Stimulated activated CD4-positive, alpha-beta T cell treated with anti-CD3 and anti-CD28 coated beads, Interleukin-2, amount 100 ng/mL, for 4 hours (primary cell): ENCODE measurements around the gene FBXL7.
"Not testable (repeated sequence)": the region's sequence is repeated elsewhere in the genome, so short reads cannot be mapped to it uniquely, and the experiment has no call there.

Experiments used
- DNase-seq: peaks from one replicate; pipeline ENCODE4 v3.0.0-alpha.2; 2020; ENCODE audit warnings: low read depth

Gene FBXL7

DNA sequence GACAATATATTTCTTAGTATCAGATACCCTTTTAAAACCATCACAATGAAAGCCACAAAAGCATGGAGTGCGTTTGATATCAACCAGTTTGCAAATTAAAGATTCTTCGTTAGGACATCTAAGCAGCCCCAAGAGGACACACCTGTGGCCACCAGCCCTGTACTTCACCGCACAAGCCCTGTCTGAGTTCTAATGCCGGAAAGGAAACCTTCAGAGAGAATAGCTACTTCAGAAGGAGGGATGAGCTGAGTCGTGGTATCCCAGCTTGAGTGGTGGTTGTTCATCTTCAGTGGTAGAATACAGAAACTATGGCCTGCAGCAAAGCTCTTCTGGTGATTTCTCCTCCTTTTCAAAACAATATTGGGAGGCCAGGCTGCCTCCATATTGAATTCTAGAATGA is 319.6 kb downstream of the FBXL7 start:
- DNase-seq: no peak

DNA sequence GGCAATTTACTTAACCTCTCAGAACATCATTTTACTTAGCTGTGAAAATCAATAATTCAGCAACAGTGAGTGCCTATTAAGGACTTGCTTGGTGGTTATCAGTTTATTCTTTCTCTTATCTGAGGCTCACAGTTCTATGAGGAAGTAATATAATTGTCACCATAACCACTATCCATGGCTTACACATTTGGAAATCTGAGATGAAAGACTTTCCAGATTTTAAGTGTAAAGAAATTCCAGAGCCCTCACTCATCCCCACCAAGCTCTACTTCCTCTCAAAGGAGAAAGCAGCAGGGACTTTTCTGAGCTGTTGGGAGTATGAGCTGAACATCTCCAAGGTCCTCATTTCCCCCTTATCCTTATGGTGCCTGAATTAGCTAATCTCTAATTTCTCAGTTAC is 321.5 kb downstream of the FBXL7 start:
- DNase-seq: no peak

DNA sequence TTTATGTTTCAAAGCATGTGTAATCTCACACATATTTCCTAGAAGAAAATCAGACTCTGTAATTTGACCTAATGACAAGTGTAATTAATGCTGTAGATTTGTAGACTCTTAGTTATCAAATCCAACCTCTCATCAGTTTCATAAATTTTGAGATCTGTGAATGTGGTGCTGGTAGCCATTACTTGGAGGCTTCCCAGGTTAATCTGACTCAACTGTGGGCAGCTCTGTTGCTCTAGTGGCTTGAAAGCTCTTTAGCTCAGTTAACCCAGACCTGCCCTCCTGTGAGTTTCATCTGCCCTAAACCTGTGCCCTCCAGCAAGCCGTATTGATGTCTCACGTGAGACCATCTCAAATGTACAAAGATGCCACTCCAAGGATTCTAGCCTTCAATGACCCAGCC is 323.4 kb downstream of the FBXL7 start:
- DNase-seq: no peak

DNA sequence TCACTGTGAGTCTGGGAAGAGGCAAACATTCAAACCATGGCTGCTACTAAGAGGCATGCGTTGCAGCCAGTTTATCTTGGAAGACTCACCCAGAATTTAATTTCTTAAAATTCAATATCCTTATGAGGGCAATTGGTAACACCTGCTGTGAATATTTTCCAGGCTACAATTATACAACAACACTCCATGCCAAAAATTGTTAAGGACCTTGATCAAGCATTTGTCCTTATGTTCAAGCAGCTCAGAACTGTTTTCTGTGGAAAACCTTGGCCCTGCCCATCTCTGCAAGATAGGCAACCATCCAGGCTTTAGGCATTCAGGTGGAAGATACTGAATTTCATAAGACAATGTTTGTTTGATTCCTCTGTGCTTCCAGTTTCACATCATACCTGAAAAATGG is 327.8 kb downstream of the FBXL7 start:
- DNase-seq: no peak

DNA sequence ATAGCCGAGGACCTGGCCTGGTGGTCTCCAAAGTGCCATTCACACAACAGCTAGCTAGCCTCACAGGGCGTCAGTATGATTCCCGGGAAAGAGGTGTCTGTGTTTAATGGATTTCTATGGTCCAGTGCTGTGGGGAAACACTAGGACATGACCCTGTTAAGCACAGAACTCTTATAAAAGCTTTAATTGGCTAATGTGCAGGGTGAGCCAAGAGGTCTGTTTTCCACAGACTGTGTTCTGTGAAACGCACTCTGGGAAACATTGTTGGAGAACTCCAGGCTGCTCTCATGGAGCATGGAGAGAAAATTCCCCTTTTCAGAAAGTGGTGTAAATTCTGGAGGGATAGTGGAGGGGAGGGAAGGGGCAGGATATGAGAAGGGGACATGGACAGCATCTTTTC is 331.4 kb downstream of the FBXL7 start:
- DNase-seq: no peak

DNA sequence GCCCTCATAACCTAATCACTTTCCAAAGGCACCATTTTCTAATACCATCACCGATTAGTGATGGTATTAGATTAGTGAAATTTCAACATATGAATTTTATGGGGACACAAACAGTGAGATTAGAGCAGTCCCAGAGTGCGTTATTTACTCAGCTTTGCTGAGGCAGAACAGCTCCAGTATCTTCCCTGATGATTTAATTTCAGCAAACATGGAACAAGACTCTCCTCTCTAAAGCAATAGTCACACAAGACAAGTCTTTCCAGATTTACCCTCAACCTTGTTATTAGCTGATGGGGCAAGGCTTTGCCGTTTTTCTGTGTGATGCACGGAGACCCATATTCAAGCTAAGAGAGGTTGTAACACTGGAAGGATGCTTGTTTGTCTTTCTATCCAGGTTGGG is 333.4 kb downstream of the FBXL7 start:
- DNase-seq: no peak

DNA sequence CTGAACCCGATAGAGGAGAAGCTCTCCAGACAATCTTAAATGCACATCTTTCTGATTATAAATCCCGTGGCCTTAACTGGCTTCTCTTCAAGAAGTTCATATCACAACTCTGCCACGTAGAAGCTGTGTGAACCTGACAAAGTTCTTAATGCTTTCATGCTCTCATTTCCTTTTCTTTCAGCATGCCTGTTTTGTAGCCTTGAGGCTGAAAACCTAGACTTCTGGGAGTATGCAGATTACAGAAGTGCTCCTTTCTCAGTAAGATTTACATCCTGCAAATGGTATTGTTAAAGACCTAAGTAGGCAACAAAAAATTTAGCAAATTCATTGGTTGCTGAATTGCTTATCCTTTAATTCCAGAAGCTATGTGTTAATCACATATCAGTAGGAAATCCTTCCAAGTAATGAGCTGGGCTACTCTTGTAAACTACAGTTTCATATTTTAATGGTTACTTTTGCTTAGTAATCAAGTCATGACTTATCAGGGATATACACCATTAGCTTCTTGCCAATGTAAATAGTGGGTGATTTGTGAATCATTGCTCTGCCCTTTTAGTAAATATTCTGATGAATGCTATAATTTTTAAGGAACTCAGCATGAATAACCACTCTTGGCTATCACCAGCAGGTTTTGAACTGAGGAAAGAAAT is 334.7 kb downstream of the FBXL7 start:
- no peak for DNase-seq

DNA sequence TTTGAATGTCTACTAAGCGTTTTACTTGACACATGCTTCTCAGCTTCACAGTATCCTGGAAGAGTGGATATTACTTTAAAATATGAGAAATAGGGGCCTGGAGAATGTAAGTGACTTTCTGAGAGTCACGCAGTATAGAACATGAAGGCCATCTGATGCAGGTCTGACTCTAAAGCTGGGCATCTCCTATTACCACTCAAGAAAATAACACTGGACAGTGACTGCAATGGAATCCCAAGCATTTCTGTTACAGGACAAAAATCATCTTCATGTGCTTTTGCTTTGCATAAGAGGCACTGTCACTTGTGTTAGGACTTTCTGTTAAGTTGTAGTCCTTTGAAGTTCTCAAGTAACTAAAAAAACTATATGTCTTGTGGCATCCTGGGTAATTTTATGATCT is 335.5 kb downstream of the FBXL7 start:
- DNase-seq: no peak

DNA sequence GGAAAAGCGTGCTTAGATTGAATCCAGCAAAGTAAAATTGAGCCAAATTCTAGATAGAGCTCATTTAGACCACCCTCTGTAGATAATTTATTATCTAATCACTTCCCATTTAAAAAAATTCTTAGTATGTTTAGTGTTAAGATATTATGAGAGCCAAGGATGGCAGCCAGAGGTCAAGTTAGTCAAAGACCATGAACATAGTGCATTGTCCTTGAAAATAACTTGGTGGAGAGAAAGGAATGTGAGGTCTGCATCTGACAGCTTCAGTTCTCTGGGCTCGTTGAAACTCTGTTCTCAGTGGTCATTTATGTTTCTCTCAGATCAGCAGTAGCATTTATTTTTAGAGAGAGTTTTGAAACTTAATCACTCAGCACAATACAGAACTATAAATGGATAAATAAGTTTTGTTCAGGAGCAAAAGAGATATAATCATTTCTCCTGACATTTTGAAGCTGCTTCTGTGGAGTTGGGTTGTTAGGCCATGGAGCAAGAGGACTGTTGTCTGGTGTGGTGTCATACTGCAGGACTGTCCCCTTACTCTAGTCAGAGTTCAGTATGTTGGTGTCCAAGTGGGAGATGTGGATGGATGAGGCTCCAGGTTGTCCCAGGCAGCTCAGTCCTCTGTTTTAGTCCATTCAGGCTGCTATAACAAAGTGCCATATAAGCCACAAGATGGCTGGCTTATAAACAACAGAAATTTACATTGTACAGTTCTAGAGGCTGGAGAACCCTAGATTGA is 337.7 kb downstream of the FBXL7 start:
- DNase-seq: no peak

DNA sequence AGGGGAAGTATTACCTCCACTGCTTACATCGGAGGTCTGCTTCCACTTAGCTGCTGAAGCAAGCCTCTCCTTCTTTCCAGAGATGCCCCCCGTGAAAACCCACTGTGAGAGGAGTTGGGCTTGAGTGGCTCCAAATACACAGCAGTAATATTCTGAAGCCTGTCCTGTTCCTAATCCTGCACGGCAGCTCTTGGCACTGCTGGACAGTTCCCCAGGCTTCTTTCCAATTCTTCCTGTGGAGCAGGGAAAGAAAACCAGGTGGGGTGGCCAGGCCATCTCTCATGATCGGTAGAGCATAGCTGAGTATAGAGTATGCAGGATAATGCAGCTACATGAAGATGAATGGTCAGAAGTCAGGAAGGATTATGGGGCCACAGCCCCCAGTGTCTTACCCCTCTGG is 344.3 kb downstream of the FBXL7 start:
- no peak for DNase-seq

DNA sequence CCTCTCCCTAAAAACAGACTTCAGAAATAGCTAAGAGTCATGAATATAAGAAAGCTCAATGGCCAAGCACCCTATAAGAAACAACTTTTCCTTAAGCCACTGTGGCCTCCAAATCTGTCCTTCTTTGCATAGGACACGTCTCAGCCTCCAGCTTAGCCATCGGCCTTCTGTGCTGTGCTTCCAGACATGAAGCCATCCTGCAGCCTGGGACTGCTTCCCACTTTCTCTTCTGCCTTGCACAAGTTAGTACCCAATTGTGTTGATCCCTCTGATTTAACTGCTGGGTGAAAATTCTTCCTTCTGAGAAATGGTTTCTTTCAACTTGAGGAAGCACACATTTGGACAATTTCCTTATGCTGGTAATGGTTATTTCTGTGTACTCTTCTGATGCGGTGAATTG is 344.9 kb downstream of the FBXL7 start:
- no peak for DNase-seq

DNA sequence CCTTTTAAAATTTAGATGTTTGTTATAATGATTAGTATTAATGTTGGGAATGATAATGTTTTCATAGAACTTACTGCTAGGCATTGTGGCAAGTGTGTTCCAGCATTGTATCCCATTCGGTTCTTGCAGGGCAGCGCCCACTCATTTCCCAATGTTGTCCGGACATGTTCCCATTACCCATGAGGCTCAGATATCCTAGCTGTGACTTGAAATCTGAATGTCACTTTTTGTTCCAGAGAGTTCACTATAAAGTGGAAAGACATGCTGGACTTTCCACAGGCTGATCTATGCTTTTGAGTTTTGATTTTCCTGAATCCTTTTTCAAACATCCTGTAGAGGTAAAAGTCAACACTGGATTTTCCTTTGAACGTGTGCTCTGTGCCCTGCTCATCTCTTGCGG is 350.6 kb downstream of the FBXL7 start:
- no peak for DNase-seq

DNA sequence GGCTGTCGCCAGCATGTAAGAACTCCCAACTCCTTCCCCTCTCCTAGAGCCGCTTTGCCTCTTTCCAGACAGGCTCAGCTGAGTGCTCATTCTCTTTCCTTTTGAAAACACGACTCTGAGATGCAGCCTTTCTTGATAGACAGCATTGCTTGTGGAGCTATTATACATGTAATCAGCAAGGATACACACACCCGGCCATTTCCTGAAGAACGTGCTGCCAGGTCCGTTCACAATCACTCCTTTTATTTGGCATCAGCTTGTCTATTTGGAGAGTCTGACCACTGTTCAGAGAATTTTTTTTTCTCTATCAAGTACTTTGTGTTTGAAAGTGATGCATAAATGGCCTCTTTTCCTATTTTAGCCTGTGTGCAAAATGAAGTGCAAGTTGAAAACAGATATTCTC is 351.0 kb downstream of the FBXL7 start:
- no peak for DNase-seq

DNA sequence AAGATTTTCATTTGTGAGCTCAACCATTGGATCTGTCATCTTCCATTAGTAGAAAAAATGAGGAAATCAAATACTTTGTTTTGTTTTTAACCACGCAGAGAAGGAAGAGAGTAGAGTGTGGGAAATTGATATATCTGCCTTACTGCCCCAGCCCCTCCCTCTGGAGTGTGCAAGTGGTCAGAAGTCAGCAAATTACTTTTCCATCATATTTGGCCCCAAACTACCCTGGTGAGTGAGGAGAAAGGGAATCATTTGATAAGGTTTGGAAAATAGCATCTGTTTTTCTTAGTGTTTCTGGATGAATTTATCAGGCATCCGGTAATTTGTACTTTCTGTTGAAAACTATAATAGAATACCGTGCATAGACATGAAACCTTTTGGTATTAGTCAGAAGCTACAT is 352.2 kb downstream of the FBXL7 start:
- no peak for DNase-seq

DNA sequence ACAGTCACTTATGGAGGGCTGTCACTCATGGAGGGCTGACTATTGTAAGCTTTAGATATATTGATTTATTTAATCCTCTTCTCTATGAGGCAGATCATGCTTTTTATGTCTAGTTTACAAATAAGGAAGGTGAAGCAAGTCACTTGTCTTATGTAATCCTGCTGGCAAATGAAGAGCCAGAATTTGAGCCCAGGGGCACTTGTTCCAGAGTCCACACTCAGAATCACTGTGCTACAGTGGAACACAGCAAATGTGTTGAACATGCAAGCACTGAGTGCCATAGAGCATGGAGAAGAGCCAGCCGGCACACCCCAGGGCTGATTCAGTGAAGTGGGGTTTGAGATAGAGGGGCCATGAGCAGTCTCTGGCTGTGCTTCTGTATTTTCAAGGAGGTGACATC is 353.0 kb downstream of the FBXL7 start:
- DNase-seq: no peak

DNA sequence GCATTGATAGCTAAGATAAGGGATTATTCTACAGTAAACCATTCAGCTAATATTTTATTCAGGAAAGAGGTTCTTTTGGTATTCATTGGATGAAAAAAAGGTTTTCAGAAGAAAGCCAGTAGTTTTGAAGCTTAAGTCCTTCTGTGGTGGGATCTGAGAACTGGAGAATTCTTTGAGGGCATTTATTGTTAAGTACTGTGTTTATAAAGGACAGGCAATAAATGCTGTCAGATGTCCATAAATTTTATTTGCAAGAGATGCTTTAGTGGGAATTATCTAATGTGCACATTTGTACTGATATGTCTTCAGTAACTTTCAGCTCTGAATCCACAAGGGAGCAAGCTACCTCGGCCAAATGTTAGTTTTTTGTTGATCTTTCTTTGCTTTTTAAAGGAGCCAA is 358.3 kb downstream of the FBXL7 start:
- no peak for DNase-seq

DNA sequence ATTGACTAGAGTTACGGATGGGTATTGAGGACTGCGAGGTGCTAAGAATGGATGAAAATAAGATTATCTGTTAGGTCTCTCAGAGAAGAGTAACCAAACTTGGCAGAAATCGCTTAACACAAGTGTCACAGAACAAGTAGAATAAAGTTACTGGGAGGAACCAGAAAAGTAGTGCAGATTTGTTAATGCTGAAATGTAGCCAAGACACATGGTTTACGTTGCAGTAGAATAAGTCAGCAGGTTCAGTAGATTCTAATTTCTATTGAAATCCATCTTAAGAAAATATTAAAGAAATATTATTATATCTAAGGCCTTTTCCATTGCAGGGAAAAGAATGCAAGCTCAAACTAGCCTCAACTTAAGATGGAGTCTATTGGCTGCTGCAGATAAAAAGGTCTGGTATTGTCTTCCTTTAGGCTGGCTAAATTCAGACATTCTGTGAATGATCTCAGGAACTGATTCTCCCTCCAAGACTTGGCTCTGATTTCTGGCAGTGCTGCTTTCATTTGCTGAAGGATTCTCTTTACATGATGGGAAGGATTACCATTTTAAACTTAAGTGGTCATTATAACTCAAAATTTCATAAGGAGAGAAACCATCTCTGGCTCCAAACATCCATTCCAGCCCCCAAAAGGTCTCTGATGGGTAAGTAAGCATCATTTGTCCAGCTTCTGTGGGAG is 364.7 kb downstream of the FBXL7 start:
- DNase-seq: no peak

DNA sequence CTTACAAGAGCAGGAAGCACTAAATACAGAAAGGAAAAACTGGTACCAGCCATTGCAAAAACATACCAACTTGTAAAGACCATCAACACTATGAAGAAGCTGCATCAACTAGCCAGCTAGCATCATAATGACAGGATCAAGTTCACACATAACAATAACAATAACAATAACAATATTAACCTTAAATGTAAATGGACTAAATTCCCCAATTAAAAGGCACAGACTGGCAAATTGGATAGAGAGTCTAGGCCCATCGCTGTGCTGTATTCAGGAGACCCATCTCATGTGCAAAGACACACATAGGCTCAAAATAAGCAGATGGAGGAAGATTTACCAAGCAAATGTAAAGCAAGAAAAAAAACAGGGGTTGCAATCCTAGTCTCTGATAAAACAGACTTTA is 372.3 kb downstream of the FBXL7 start:
- not testable (repeated sequence) for DNase-seq

DNA sequence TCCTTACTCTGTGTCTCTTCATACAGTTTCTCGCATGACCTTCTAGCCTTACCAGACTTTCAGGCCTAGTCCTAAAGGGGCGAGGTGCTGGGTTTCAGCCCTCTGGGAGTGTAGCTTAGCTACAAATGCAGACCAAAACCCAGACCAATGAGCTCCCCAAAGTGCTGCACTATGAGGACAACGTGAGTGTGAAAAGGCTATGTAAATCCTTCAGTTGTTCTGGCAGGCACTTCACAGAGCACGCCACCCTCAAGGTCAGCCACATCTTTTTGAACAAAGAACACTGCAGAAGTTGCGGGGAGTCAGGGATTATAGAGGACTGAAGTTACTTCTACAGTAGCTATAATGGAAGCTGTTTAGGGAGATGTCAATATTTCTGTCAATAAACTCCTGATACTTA is 377.9 kb downstream of the FBXL7 start:
- no peak for DNase-seq

DNA sequence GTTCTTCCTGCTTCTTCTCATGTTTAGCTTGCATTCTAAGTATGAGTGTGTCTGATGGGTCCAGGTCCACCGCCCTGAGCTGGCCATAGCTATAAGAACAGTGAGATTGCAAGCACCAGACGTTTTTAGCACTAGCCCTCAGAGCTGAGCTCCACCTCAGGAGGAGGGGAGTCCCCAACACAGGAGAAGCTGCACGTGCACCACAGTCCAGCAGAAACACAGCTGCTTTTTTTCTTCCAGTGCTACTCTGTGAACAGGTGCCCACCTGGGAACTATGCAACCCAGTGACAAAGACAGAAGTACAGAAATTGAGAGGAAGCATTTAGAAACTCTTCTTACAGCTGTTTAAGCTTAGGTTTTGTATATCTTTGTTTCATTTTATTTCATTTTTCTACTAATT is 380.2 kb downstream of the FBXL7 start:
- no peak for DNase-seq

DNA sequence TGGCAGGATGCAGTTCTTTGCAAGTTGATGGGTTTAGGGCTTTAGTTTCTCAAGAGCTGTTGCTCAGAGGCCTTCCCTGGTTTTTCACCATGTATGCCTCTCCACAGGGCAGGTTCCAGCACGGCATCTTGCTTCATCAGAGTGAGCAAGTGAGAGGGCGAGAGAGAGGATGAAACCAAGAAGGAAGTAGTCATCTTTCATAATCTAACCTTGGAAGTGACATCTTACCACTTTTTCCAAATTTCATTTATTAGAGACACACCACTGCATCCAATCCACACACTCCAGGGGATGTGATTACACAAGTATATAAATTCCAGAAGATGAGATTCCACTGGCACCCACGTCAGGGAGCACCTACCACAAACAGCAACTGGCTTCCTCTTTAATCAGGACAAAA is 385.2 kb downstream of the FBXL7 start:
- DNase-seq: no peak

DNA sequence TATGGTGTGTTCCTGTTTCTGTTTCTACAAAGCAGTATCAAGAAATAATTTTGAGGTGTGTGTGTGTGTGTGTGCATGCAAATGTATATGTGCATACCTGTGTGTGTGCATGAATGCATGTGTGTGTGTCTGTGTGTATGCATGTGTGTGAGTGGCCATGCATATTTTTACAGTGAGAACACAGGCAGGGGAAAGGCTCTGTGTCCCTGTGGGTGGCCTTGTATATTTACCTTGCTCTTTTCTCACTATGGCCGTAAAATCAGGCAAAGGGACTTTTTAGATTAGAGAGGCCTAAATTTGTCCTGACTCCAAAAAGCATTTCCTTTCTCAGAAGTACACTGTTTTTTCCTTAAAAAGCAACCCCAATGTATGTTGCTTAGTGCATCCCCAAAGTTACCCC is 386.2 kb downstream of the FBXL7 start:
- DNase-seq: no peak

DNA sequence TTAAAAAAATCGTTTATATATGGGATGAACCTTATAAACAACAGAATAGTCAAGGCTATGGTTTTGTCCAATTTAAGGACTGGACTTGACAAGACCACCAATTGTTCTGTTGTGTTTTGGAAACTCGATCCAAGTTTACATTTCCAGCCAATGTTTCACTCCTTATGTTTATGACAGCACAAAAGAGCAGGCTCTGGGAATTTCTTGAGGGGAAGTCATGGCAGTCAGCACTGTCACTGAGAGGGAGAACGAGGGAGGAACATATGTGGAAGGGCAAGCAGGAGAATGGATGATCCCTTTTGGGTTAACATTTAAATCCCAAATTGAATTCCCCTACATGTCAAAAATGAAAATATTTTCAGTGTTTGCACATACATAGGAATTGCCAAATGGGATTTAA is 387.1 kb downstream of the FBXL7 start:
- DNase-seq: no peak

DNA sequence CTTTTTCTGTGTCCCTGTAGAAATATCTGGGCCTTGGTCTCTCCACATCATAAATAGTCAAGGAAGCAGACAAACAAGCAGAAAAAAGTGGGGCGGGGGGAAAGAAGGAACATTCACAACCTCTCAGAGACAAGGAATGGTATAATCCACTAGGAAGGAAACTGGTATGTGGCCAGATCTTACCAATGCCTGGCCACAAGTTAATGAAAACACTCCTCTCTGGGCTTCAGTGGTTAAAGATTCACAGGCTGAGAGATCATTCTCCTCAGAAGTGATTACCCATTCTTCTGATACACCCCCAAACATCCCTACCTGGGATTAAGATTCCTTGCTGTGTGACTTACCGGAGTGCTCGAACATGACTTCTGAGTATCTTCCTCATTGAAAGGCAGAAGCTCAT is 389.0 kb downstream of the FBXL7 start:
- no peak for DNase-seq
